ENCODE data around the gene LMAN2L.

The LMAN2L gene

GRCh38 chr2:96656540-96656939 is 83.3 kb downstream of the LMAN2L start:
- H3K4me2 ChIP-seq (ENCODE audit: low read length): peak overlapping the region; percentile 37
- no peak overlapping the region for H3K4me3 ChIP-seq (ENCODE audit: low read length)
- H3K27me3 ChIP-seq (ENCODE audit: control insufficient read depth, low read length): peaks cover 2% of the 10 kb centered on the region; the same call in 1 of the 2 replicates
- peaks cover 7% of the 10 kb centered on the region for H3K4me1 ChIP-seq (ENCODE audit: control insufficient read depth, low read length)
- no peaks in the 10 kb centered on the region for H3K36me3 ChIP-seq (ENCODE audit: control insufficient read depth, low read length)
- no peaks in the 10 kb centered on the region for H3K9me2 ChIP-seq (replicated peaks; ENCODE audit: control insufficient read depth, low read length)
- no peak overlapping the region for H3K27ac ChIP-seq (ENCODE audit: low read depth, low read length)
- TF ChIP-seq EZH2phosphoT487 (IDR thresholded peaks at IDR 0.05; ENCODE audit: borderline replicate concordance, low read length) (no peak), CTCF (IDR thresholded peaks at IDR 0.05; ENCODE audit: low read depth, low read length, poor library complexity, severe bottlenecking) (no peak)
- no peaks in the 10 kb centered on the region for H4K20me1 ChIP-seq (ENCODE audit: control insufficient read depth, insufficient read depth, low read depth, low read length)
- H3F3A ChIP-seq (ENCODE audit: control insufficient read depth, insufficient read depth): no peaks in the 10 kb centered on the region
- no peaks in the 10 kb centered on the region for H3K79me2 ChIP-seq (ENCODE audit: control insufficient read depth, low read length)
- H3K9me3 ChIP-seq (ENCODE audit: control insufficient read depth, insufficient read depth, low read length): no peaks in the 10 kb centered on the region

Data from DOHH2 (cell line).